ENCODE data around the gene PI16. TPM values are rescaled to one million over a fixed set of nuclear protein-coding genes. Genes with fewer than 3 reads are reported as not detected.

PI16 gene
- total and polyA plus RNA-seq, 2 experiments from 2014 or later = 227 to 390 TPM

- in situ Hi-C loops (cut with MboI) = no loop called here
- no peaks in the 10 kb centered on the region for H3K79me2 ChIP-seq (ENCODE audit: insufficient read depth)
- H3K36me3 ChIP-seq (ENCODE audit: low read depth) = peaks cover 16% of the 10 kb centered on the region; the same call in 1 of the 2 replicates
- peaks cover 57% of the 10 kb centered on the region for H3F3A ChIP-seq (ENCODE audit: insufficient read depth)
- no peaks in the 10 kb centered on the region for H4K20me1 ChIP-seq (ENCODE audit: insufficient read depth)
- H3K9me3 ChIP-seq (ENCODE audit: low read depth) = no peaks in the 10 kb centered on the region
- H3K27ac ChIP-seq = peak overlapping the region; percentile 54
- H3K4me1 ChIP-seq (ENCODE audit: insufficient read depth) = peaks cover 70% of the 10 kb centered on the region
- H3K9ac ChIP-seq = no peak overlapping the region
- no peak overlapping the region for H3K4me3 ChIP-seq
- H3K27me3 ChIP-seq (replicated peaks; ENCODE audit: insufficient read depth) = no peaks in the 10 kb centered on the region
- TF ChIP-seq EZH2 (IDR thresholded peaks at IDR 0.05; ENCODE audit: insufficient read depth, poor library complexity, severe bottlenecking) (no peak), EZH2phosphoT487 (IDR thresholded peaks at IDR 0.05; ENCODE audit: insufficient read depth, low read depth) (no peak)
- H3K9me2 ChIP-seq (ENCODE audit: insufficient read depth) = no peaks in the 10 kb centered on the region
- DNase-seq = no peak
- H3K4me2 ChIP-seq (ENCODE audit: unreplicated experiment) = peak overlapping the region; percentile 57
- no peak overlapping the region for H2AFZ ChIP-seq
- WGBS, 2 experiments (ENCODE audit: low coverage in 1 of 2, low lambda C conversion rate in 2 of 2, missing lambda C conversion rate in 2 of 2) = 67 to 68% methylated on average over 4 of the region's 4 CpGs
These were observed 34.5 kb upstream of the PI16 start for GRCh38 chr6:36920049-36920448.

GRCh38 chr6:36920546-36920945 lies 34.0 kb upstream of the PI16 start:
- no peak overlapping the region for H3K9ac ChIP-seq
- H3K9me3 ChIP-seq (ENCODE audit: low read depth) = no peaks in the 10 kb centered on the region
- H3K27ac ChIP-seq = peak overlapping the region; percentile 54
- no peaks in the 10 kb centered on the region for H4K20me1 ChIP-seq (ENCODE audit: insufficient read depth)
- TF ChIP-seq EZH2phosphoT487 (IDR thresholded peaks at IDR 0.05; ENCODE audit: insufficient read depth, low read depth) (no peak), EZH2 (IDR thresholded peaks at IDR 0.05; ENCODE audit: insufficient read depth, poor library complexity, severe bottlenecking) (no peak)
- peaks cover 70% of the 10 kb centered on the region for H3K4me1 ChIP-seq (ENCODE audit: insufficient read depth)
- peak overlapping the region; percentile 57 for H3K4me2 ChIP-seq (ENCODE audit: unreplicated experiment)
- H3K9me2 ChIP-seq (ENCODE audit: insufficient read depth) = no peaks in the 10 kb centered on the region
- in situ Hi-C loops (cut with MboI) = no loop called here
- H3K27me3 ChIP-seq (replicated peaks; ENCODE audit: insufficient read depth) = no peaks in the 10 kb centered on the region
- H2AFZ ChIP-seq = no peak overlapping the region
- peaks cover 57% of the 10 kb centered on the region for H3F3A ChIP-seq (ENCODE audit: insufficient read depth)
- H3K79me2 ChIP-seq (ENCODE audit: insufficient read depth) = no peaks in the 10 kb centered on the region
- DNase-seq = peak; percentile 75
- WGBS, 2 experiments (ENCODE audit: low coverage in 1 of 2, low lambda C conversion rate in 2 of 2, missing lambda C conversion rate in 2 of 2) = 36 to 39% methylated on average over 5 of the region's 5 CpGs
- H3K4me3 ChIP-seq = no peak overlapping the region
- peaks cover 13% of the 10 kb centered on the region; the same call in 1 of the 2 replicates for H3K36me3 ChIP-seq (ENCODE audit: low read depth)

- TF ChIP-seq EZH2 (IDR thresholded peaks at IDR 0.05; ENCODE audit: insufficient read depth, poor library complexity, severe bottlenecking) = no peak
- no peak for TF ChIP-seq EZH2phosphoT487 (IDR thresholded peaks at IDR 0.05; ENCODE audit: insufficient read depth, low read depth)
- H3K4me2 ChIP-seq (ENCODE audit: unreplicated experiment) = peak overlapping the region; percentile 66
- peaks cover 64% of the 10 kb centered on the region for H3K4me1 ChIP-seq (ENCODE audit: insufficient read depth)
- no peak overlapping the region for H2AFZ ChIP-seq
- no peaks in the 10 kb centered on the region for H3K79me2 ChIP-seq (ENCODE audit: insufficient read depth)
- peaks cover 59% of the 10 kb centered on the region for H3F3A ChIP-seq (ENCODE audit: insufficient read depth)
- no peak overlapping the region for H3K4me3 ChIP-seq
- H3K27me3 ChIP-seq (replicated peaks; ENCODE audit: insufficient read depth) = no peaks in the 10 kb centered on the region
- in situ Hi-C loops (cut with MboI) = no loop called here
- H4K20me1 ChIP-seq (ENCODE audit: insufficient read depth) = no peaks in the 10 kb centered on the region
- H3K36me3 ChIP-seq (ENCODE audit: low read depth) = peaks cover 11% of the 10 kb centered on the region; the same call in 1 of the 2 replicates
- peak overlapping the region; percentile 39 for H3K27ac ChIP-seq
- H3K9ac ChIP-seq = peak overlapping the region; percentile 9; the same call in 1 of the 2 replicates
- 21 to 23% methylated on average over 4 of the region's 4 CpGs for WGBS, 2 experiments (ENCODE audit: low coverage in 1 of 2, low lambda C conversion rate in 2 of 2, missing lambda C conversion rate in 2 of 2)
- peak; percentile 56 for DNase-seq
- no peaks in the 10 kb centered on the region for H3K9me3 ChIP-seq (ENCODE audit: low read depth)
- H3K9me2 ChIP-seq (ENCODE audit: insufficient read depth) = no peaks in the 10 kb centered on the region
These were observed 30.4 kb upstream of the PI16 start for GRCh38 chr6:36924131-36924530.

GRCh38 chr6:36924778-36925374 lies 29.7 kb upstream of the PI16 start:
- Histone ChIP-seq H3K9me2 (ENCODE audit: insufficient read depth) (no peaks in the 10 kb centered on the region), H2AFZ (no peak overlapping the region), H3F3A (ENCODE audit: insufficient read depth) (peaks cover 59% of the 10 kb centered on the region), H4K20me1 (ENCODE audit: insufficient read depth) (no peaks in the 10 kb centered on the region), H3K9me3 (ENCODE audit: low read depth) (no peaks in the 10 kb centered on the region), H3K9ac (0 out of 2 replicates have a peak overlapping the region, but pooled peaks have one; percentile 4), H3K4me3 (no peak overlapping the region), H3K79me2 (ENCODE audit: insufficient read depth) (no peaks in the 10 kb centered on the region), H3K27me3 (replicated peaks; ENCODE audit: insufficient read depth) (no peaks in the 10 kb centered on the region), H3K4me1 (ENCODE audit: insufficient read depth) (peaks cover 64% of the 10 kb centered on the region), H3K27ac (no peak overlapping the region), H3K36me3 (ENCODE audit: low read depth) (peaks cover 5% of the 10 kb centered on the region; the same call in 1 of the 2 replicates), H3K4me2 (ENCODE audit: unreplicated experiment) (peak overlapping the region; percentile 66)
- 61 to 64% methylated on average over 5 of the region's 5 CpGs for WGBS, 2 experiments (ENCODE audit: low coverage in 1 of 2, low lambda C conversion rate in 2 of 2, missing lambda C conversion rate in 2 of 2)
- in situ Hi-C loops (cut with MboI) = no loop called here
- TF ChIP-seq EZH2phosphoT487 (IDR thresholded peaks at IDR 0.05; ENCODE audit: insufficient read depth, low read depth) (no peak), EZH2 (IDR thresholded peaks at IDR 0.05; ENCODE audit: insufficient read depth, poor library complexity, severe bottlenecking) (no peak)
- DNase-seq = no peak

All from GM23248 (cell line).